WTC11 (cell line): Measurements from ENCODE around the gene CDCA4. TPM values are rescaled to one million over a fixed set of nuclear protein-coding genes. Genes with fewer than 3 reads are reported as not detected.
A peak's percentile ranks its signal among the peaks of the same experiment; 100 is the strongest.
"Not testable (repeated sequence)": the region's sequence is repeated elsewhere in the genome, so short reads cannot be mapped to it uniquely, and the experiment has no call there.

ENCODE experiments used
- ATAC-seq: fragments of 200-7000 bp; cut with Tn5 transposase; 2 replicates; pipeline ENCODE4 v1.10.0; 2021; ENCODE audit warnings: mild to moderate bottlenecking, moderate library complexity
- CTCF ChIA-PET: fragments of 300-600 bp; sonication (Branson Sonifier 250); formaldehyde crosslinking; loops from one replicate; lab custom pipeline; 2021; ENCODE audit warnings: antibody characterized with exemption; lab: Charles Lee
- POLR2A ChIA-PET: fragments of 350-600 bp; sonication (Branson Sonifier 250); formaldehyde crosslinking; loops from one replicate; lab custom pipeline; 2021; ENCODE audit warnings: antibody characterized with exemption; lab: Charles Lee
- DNase-seq: peaks from one replicate; pipeline ENCODE4 v3.0.0; 2021; ENCODE audit warnings: low spot score
- H3K27ac Mint-ChIP-seq: 2 replicates; pipeline ENCODE4 v1.8.0; 2021; ENCODE audit warnings: mixed read lengths
- H3K27me3 Mint-ChIP-seq: 2 replicates; pipeline ENCODE4 v1.8.0; 2021; ENCODE audit warnings: low read depth, mild to moderate bottlenecking, moderate library complexity, mixed read lengths
- H3K36me3 Mint-ChIP-seq: 2 replicates; pipeline ENCODE4 v1.8.0; 2021; ENCODE audit warnings: mixed read lengths
- H3K4me1 Mint-ChIP-seq: 2 replicates; pipeline ENCODE4 v1.8.0; 2022; ENCODE audit warnings: mixed read lengths
- H3K4me3 Mint-ChIP-seq: 2 replicates; pipeline ENCODE4 v1.8.0; 2021; ENCODE audit warnings: mild to moderate bottlenecking, moderate library complexity, mixed read lengths
- H3K9me3 Mint-ChIP-seq: 2 replicates; pipeline ENCODE4 v1.8.0; 2021; ENCODE audit warnings: mixed read lengths
- ARID4B ChIP-seq: sonication (generic); formaldehyde crosslinking; IDR thresholded peaks from 2 replicates; pipeline ENCODE4 v1.8.0; 2023; ENCODE audit warnings: missing genetic modification reagents, mild to moderate bottlenecking, borderline replicate concordance
- ATF2 ChIP-seq: sonication (generic); formaldehyde crosslinking; IDR thresholded peaks from 2 replicates; pipeline ENCODE4 v1.8.1; 2022; ENCODE audit warnings: low read depth, missing genetic modification reagents, borderline replicate concordance
- CTCF ChIP-seq: fragments of 200-600 bp; IDR thresholded peaks from 2 replicates; pipeline ENCODE4 v1.8.0; 2022; ENCODE audit warnings: antibody characterized with exemption
- EMX1 ChIP-seq: fragments of 250-450 bp; sonication (Bioruptor Pico); IDR thresholded peaks from 2 replicates; pipeline ENCODE4 v1.8.0; 2021; ENCODE audit warnings: mild to moderate bottlenecking
- ETV6 ChIP-seq: sonication (generic); formaldehyde crosslinking; IDR thresholded peaks from 2 replicates; pipeline ENCODE4 v1.8.1; 2022; ENCODE audit warnings: mild to moderate bottlenecking, missing genetic modification reagents
- GRHL2 ChIP-seq: fragments of 250-450 bp; sonication (Bioruptor Pico); IDR thresholded peaks from 2 replicates; pipeline ENCODE4 v1.8.0; 2022; ENCODE audit warnings: mild to moderate bottlenecking, moderate library complexity; ENCODE audit not compliant: insufficient replicate concordance, severe bottlenecking
- JAZF1 ChIP-seq: fragments of 250-450 bp; sonication (Bioruptor Pico); IDR thresholded peaks from 2 replicates; pipeline ENCODE4 v1.9.0; 2021; ENCODE audit warnings: moderate library complexity, mild to moderate bottlenecking, inconsistent platforms
- MAX ChIP-seq: sonication (generic); formaldehyde crosslinking; IDR thresholded peaks from 2 replicates; pipeline ENCODE4 v1.8.0; 2022; ENCODE audit warnings: mild to moderate bottlenecking, missing genetic modification reagents
- SP1 ChIP-seq: sonication (generic); formaldehyde crosslinking; conservative IDR thresholded peaks from 2 replicates; pipeline ENCODE4 v1.8.1; 2022; ENCODE audit warnings: missing genetic modification reagents
- TEAD1 ChIP-seq: sonication (generic); formaldehyde crosslinking; IDR thresholded peaks from 2 replicates; pipeline ENCODE4 v1.8.0; 2022; ENCODE audit warnings: mild to moderate bottlenecking, missing genetic modification reagents
- ZNF219 ChIP-seq: sonication (generic); formaldehyde crosslinking; IDR thresholded peaks from 2 replicates; pipeline ENCODE4 v1.8.0; 2023; ENCODE audit warnings: missing genetic modification reagents, mild to moderate bottlenecking, borderline replicate concordance
- ZNF232 ChIP-seq: sonication (generic); formaldehyde crosslinking; IDR thresholded peaks from 2 replicates; pipeline ENCODE4 v1.8.0; 2022; ENCODE audit warnings: mild to moderate bottlenecking, missing genetic modification reagents
- ZNF425 ChIP-seq: fragments of 250-450 bp; sonication (Bioruptor Pico); conservative IDR thresholded peaks from 2 replicates; pipeline ENCODE4 v1.9.0; 2021; ENCODE audit warnings: mild to moderate bottlenecking
- ZSCAN18 ChIP-seq: fragments of 250-450 bp; sonication (Bioruptor Pico); IDR thresholded peaks from 2 replicates; pipeline ENCODE4 v2.1.2; 2022; ENCODE audit warnings: mild to moderate bottlenecking, moderate library complexity
- total RNA-seq: library from RNA; stranded (reverse); gene quantifications from 3 replicates; pipeline ENCODE4 v1.2.3, GENCODE V29; 2021

CDCA4 gene
- total RNA-seq, 1 experiment from 2014 or later = 63.3 TPM

GRCh38 chr14:105034315-105035039, 13.6 kb upstream of the CDCA4 start (continued):
- TF ChIP-seq CTCF (no peak), TEAD1 (CRISPR knock-in tag) (no peak), ZSCAN18 (CRISPR knock-in tag) (no peak), ZNF219 (no peak), ATF2 (CRISPR knock-in tag) (no peak), GRHL2 (CRISPR knock-in tag) (no peak), EMX1 (no peak), JAZF1 (CRISPR knock-in tag) (no peak), SP1 (CRISPR knock-in tag) (no peak)
- TF ChIP-seq, all 79 proteins: peak for 0

GRCh38 chr14:105033412-105033900, 12.6 kb upstream of the CDCA4 start:
- H3K27ac Mint-ChIP-seq, ATAC-seq, H3K9me3 Mint-ChIP-seq, H3K36me3 Mint-ChIP-seq, POLR2A ChIA-PET: not testable (repeated sequence)
- Mint-ChIP-seq H3K27me3 (peaks cover 57% of the 10 kb centered on the region), H3K4me3 (peak overlapping the region; percentile 82), H3K4me1 (peaks cover 15% of the 10 kb centered on the region)
- CTCF ChIA-PET = interaction anchor here (1.4 kb wide), 1 partner anchor 12 kb away, joined by 4 read pairs; no protein-coding TSS in a partner anchor
- 0 out of 2 replicates have a peak, but pooled peaks have one; percentile 66 for TF ChIP-seq ETV6 (CRISPR knock-in tag)
- TF ChIP-seq, all 79 proteins: peak for 1; not testable (repeated sequence) for 78
- DNase-seq = not testable (repeated sequence)

- CTCF ChIA-PET = interaction anchor here (1.7 kb wide), 1 partner anchor 11 kb away, joined by 4 read pairs; the partner anchor contains the start of gene CDCA4
- H3K9me3 Mint-ChIP-seq, ATAC-seq, H3K27ac Mint-ChIP-seq, H3K36me3 Mint-ChIP-seq, POLR2A ChIA-PET, DNase-seq: not testable (repeated sequence)
- Mint-ChIP-seq H3K4me3 (peak overlapping the region; percentile 82), H3K4me1 (peaks cover 15% of the 10 kb centered on the region), H3K27me3 (peaks cover 57% of the 10 kb centered on the region)
Measured at GRCh38 chr14:105032451-105032901, 11.6 kb upstream of the CDCA4 start.

GRCh38 chr14:105030836-105031396, 10.0 kb upstream of the CDCA4 start:
- TF ChIP-seq ZNF232 (CRISPR knock-in tag) (no peak), MAX (CRISPR knock-in tag) (no peak), JAZF1 (CRISPR knock-in tag) (no peak), ARID4B (CRISPR knock-in tag) (no peak), ZNF425 (CRISPR knock-in tag) (no peak)
- peaks cover 15% of the 10 kb centered on the region for H3K4me1 Mint-ChIP-seq
- H3K9me3 Mint-ChIP-seq = no peaks in the 10 kb centered on the region
- peaks cover 57% of the 10 kb centered on the region for H3K27me3 Mint-ChIP-seq
- no peak for DNase-seq
- ChIA-PET CTCF (interaction anchor here (1.1 to 1.7 kb wide), 2 partner anchors 10 to 15 kb away, joined by 4 read pairs; partner anchors contain the start of gene CDCA4), POLR2A (interaction anchor here (0.6 kb wide), 1 partner anchor 18 kb away, joined by 3 read pairs; no protein-coding TSS in a partner anchor)
- no peak overlapping the region for H3K4me3 Mint-ChIP-seq
- no peak overlapping the region for H3K27ac Mint-ChIP-seq
- H3K36me3 Mint-ChIP-seq = no peaks in the 10 kb centered on the region
- no peak for ATAC-seq
